DND-41 (cell line): ENCODE results near the gene SHROOM1.
A peak's percentile ranks its signal among the peaks of the same experiment; 100 is the strongest.

Experiments
- ATAC-seq: fragments of 200-7000 bp; cut with Tn5 transposase; 3 replicates; pipeline ENCODE4 v1.9.1; 2021; ENCODE audit warnings: low read depth; ENCODE audit not compliant: insufficient read depth
- DNase-seq: peaks from one replicate; pipeline ENCODE4 v3.0.0-alpha.2; 2020
- H2AFZ ChIP-seq: 2 replicates; pipeline ENCODE4 v1.6.0; 2012; ENCODE audit warnings: low read depth, low read length
- H3K27ac ChIP-seq: 2 replicates; pipeline ENCODE4 v1.5.1; 2012; ENCODE audit warnings: low read length, inconsistent platforms
- H3K27me3 ChIP-seq: fragments of 200-600 bp; sonication (generic); 2 replicates; pipeline ENCODE4 v1.6.0; 2012; ENCODE audit warnings: low read length, mild to moderate bottlenecking, inconsistent platforms; ENCODE audit not compliant: insufficient read depth, poor library complexity
- H3K36me3 ChIP-seq: 2 replicates; pipeline ENCODE4 v1.5.1; 2012; ENCODE audit warnings: low read length, inconsistent platforms; ENCODE audit not compliant: insufficient read depth
- H3K4me1 ChIP-seq: 2 replicates; pipeline ENCODE4 v1.5.1; 2012; ENCODE audit warnings: mild to moderate bottlenecking, low read length; ENCODE audit not compliant: insufficient read depth
- H3K4me2 ChIP-seq: 2 replicates; pipeline ENCODE4 v1.6.0; 2012; ENCODE audit warnings: mild to moderate bottlenecking, moderate library complexity, low read length, inconsistent platforms; ENCODE audit not compliant: insufficient read depth
- H3K4me3 ChIP-seq, 2 experiments: fragments of 200-600 bp in 1 of 2; shearing (Covaris generic) in 1 of 2; 2 replicates each; pipeline ENCODE4 v1.5.1; 2012 to 2016; ENCODE audit warnings: inconsistent platforms in 2 of 2, low read length in 2 of 2, mild to moderate bottlenecking in 2 of 2, low read depth in 1 of 2, moderate library complexity in 1 of 2
- H3K79me2 ChIP-seq: 2 replicates; pipeline ENCODE4 v1.6.0; 2012; ENCODE audit warnings: low read length, inconsistent platforms; ENCODE audit not compliant: insufficient read depth
- H3K9ac ChIP-seq: 2 replicates; pipeline ENCODE4 v1.6.0; 2012; ENCODE audit warnings: low read depth, mild to moderate bottlenecking, inconsistent platforms, low read length, moderate library complexity
- H3K9me3 ChIP-seq: 2 replicates; pipeline ENCODE4 v1.5.1; 2012; ENCODE audit warnings: low read length, moderate library complexity, mild to moderate bottlenecking, inconsistent platforms; ENCODE audit not compliant: insufficient read depth, severe bottlenecking
- H4K20me1 ChIP-seq: 2 replicates; pipeline ENCODE4 v1.6.0; 2012; ENCODE audit warnings: low read length; ENCODE audit not compliant: insufficient read depth
- CTCF ChIP-seq: IDR thresholded peaks from 2 replicates; pipeline ENCODE4 v1.5.1; 2012; ENCODE audit warnings: borderline replicate concordance, low read length, moderate library complexity, mild to moderate bottlenecking; ENCODE audit not compliant: poor library complexity, severe bottlenecking; ENCODE audit errors: extremely low read depth
- EZH2 ChIP-seq: IDR thresholded peaks from 3 replicates; pipeline ENCODE4 v1.6.1; 2012; ENCODE audit warnings: borderline replicate concordance, low read depth, mild to moderate bottlenecking, moderate library complexity, low read length, inconsistent platforms; ENCODE audit not compliant: severe bottlenecking

SHROOM1 gene

GRCh38 chr5:132780577-132780976 lies 49.9 kb downstream of the SHROOM1 start:
- DNase-seq (no peak), ATAC-seq (no peak)
- H3K4me2 ChIP-seq: no peak overlapping the region
- no peak overlapping the region for H3K4me3 ChIP-seq
- H4K20me1 ChIP-seq: no peaks in the 10 kb centered on the region
- H3K4me1 ChIP-seq: peaks cover 26% of the 10 kb centered on the region
- no peaks in the 10 kb centered on the region for H3K36me3 ChIP-seq
- peaks cover 21% of the 10 kb centered on the region for H3K27me3 ChIP-seq
- no peak overlapping the region for H2AFZ ChIP-seq
- H3K9me3 ChIP-seq: no peaks in the 10 kb centered on the region
- peaks cover 11% of the 10 kb centered on the region for H3K79me2 ChIP-seq
- TF ChIP-seq EZH2 (no peak), CTCF (no peak)
- no peak overlapping the region for H3K9ac ChIP-seq
- H3K27ac ChIP-seq: no peak overlapping the region

DNA sequence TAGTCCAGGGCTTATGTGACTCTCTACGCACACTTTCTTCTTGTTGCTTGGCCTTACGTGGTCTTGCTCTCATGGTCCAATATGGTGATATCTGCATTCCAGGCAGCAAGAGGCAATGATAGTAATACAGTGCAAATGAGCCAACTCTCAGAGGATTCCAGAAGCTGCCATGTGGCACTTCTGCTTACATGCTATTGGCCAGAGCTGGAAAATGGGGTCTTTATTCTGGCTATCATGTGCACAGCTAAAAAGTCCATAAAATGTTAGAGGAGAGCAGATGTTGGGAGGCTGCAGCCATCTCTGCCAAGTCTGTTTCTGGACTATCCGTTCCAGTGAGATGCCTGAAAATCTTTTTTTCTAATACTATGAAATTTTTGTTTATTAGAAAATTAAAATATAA lies 50.5 kb downstream of the SHROOM1 start:
- Histone ChIP-seq H3K27me3 (peaks cover 18% of the 10 kb centered on the region), H3K9ac (no peak overlapping the region), H3K4me1 (peaks cover 32% of the 10 kb centered on the region), H4K20me1 (0 out of 2 replicates have a peak, but pooled peaks cover 3% of the 10 kb centered on the region), H3K27ac (no peak overlapping the region), H2AFZ (no peak overlapping the region), H3K79me2 (peaks cover 16% of the 10 kb centered on the region), H3K4me3 (no peak overlapping the region), H3K36me3 (no peaks in the 10 kb centered on the region), H3K9me3 (no peaks in the 10 kb centered on the region), H3K4me2 (no peak overlapping the region)
- TF ChIP-seq EZH2: no peak
- TF ChIP-seq CTCF: no peak
- DNase-seq (no peak), ATAC-seq (no peak)

- DNase-seq: no peak
- H3K36me3 ChIP-seq: no peaks in the 10 kb centered on the region
- H3K27ac ChIP-seq: no peak overlapping the region
- H3K4me1 ChIP-seq: peaks cover 33% of the 10 kb centered on the region
- peaks cover 7% of the 10 kb centered on the region; the same call in 1 of the 2 replicates for H4K20me1 ChIP-seq
- no peak overlapping the region for H3K9ac ChIP-seq
- H3K4me2 ChIP-seq: no peak overlapping the region
- H3K4me3 ChIP-seq: no peak overlapping the region
- H3K79me2 ChIP-seq: peaks cover 22% of the 10 kb centered on the region
- H3K27me3 ChIP-seq: peaks cover 18% of the 10 kb centered on the region
- H2AFZ ChIP-seq: no peak overlapping the region
- no peaks in the 10 kb centered on the region for H3K9me3 ChIP-seq
- ATAC-seq: no peak
- TF ChIP-seq CTCF (no peak), EZH2 (no peak)
These were observed 51.6 kb downstream of the SHROOM1 start for GRCh38 chr5:132778856-132779255.

GRCh38 chr5:132778129-132778528 lies 52.3 kb downstream of the SHROOM1 start:
- ATAC-seq: no peak
- H2AFZ ChIP-seq: peak overlapping the region; percentile 99

More at GRCh38 chr5:132778129-132778528, 52.3 kb downstream of the SHROOM1 start:
- TF ChIP-seq CTCF: no peak
- no peak for TF ChIP-seq EZH2
- H4K20me1 ChIP-seq: peaks cover 9% of the 10 kb centered on the region; the same call in 1 of the 2 replicates
- peak overlapping the region in 1 of 2 experiments; percentile 73; a peak in 2 of 4 replicates for H3K4me3 ChIP-seq
- peaks cover 33% of the 10 kb centered on the region for H3K4me1 ChIP-seq
- no peak for DNase-seq
- H3K9me3 ChIP-seq: no peaks in the 10 kb centered on the region
- H3K9ac ChIP-seq: no peak overlapping the region
- H3K4me2 ChIP-seq: peak overlapping the region; percentile 96
- H3K27ac ChIP-seq: no peak overlapping the region
- H3K27me3 ChIP-seq: peaks cover 18% of the 10 kb centered on the region
- H3K36me3 ChIP-seq: no peaks in the 10 kb centered on the region
- peaks cover 24% of the 10 kb centered on the region for H3K79me2 ChIP-seq
